AG09319 (cell line): ENCODE data around the gene METRN.

Experiments
- DNase-seq: peaks from one replicate; pipeline ENCODE4 v3.0.0-alpha.2; 2010; ENCODE audit warnings: low read depth; ENCODE audit errors: extremely low read depth
- TF ChIP-seq, protein P1 (sequence below): IDR thresholded peaks from 2 replicates; pipeline ENCODE4 v1.5.1; 2011; ENCODE audit warnings: low read depth, mild to moderate bottlenecking, inconsistent platforms, low read length, moderate library complexity

METRN gene

GRCh38 chr16:683396-684070 lies 31.4 kb upstream of the METRN start:
- TF ChIP-seq, protein P1, sequence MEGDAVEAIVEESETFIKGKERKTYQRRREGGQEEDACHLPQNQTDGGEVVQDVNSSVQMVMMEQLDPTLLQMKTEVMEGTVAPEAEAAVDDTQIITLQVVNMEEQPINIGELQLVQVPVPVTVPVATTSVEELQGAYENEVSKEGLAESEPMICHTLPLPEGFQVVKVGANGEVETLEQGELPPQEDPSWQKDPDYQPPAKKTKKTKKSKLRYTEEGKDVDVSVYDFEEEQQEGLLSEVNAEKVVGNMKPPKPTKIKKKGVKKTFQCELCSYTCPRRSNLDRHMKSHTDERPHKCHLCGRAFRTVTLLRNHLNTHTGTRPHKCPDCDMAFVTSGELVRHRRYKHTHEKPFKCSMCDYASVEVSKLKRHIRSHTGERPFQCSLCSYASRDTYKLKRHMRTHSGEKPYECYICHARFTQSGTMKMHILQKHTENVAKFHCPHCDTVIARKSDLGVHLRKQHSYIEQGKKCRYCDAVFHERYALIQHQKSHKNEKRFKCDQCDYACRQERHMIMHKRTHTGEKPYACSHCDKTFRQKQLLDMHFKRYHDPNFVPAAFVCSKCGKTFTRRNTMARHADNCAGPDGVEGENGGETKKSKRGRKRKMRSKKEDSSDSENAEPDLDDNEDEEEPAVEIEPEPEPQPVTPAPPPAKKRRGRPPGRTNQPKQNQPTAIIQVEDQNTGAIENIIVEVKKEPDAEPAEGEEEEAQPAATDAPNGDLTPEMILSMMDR, result no peak
- DNase-seq, result no peak

DNA sequence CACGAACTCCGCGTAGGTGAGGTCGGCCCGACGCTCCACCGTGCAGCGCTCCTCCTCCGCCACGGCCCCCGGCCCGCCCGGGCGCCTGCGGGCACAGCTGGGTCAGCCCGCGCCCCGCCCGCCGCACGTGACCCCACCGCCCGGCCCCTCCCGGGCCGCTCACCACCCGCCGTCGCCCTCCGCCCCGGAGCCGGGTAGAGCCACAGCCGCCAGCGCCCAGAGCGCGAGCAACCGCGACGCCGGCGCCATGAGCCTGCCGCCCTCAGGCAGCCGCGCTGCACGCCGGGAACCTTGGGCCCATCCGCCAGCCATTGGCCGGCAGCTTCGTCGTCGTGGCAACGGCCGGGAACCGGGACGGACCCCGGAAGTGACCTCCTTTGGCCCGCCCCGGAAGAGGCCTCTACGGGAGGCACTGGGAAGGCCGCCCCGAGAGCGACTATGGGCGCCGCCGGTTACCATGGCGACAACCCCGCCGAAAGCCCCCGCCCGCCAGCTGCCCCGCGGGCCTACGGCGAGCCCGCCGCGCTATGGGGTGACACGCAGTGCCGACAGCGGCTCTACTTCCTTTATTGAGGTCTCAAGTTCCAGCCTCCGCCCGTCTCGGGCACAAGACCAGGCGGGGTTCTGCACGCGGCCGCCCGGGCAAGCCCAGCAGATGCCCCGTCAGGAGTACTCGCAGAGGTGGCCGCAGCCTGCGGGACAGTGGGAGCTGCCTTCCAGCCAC lies 30.7 kb upstream of the METRN start, which contains the start of gene JMJD8:
Gene JMJD8 (minus strand): TSS at position 264 of the 724 bp plus-strand sequence. CDS start 15 bp downstream, at position 249.
- TF ChIP-seq, protein P1, result no peak
- peak; percentile 84 for DNase-seq

GRCh38 chr16:684961-685696 lies 29.8 kb upstream of the METRN start:
- no peak for DNase-seq
- TF ChIP-seq, protein P1, result no peak

GRCh38 chr16:685967-686366 lies 29.0 kb upstream of the METRN start:
- TF ChIP-seq, protein P1, result peak; percentile 35
- DNase-seq, result no peak

GRCh38 chr16:686459-687260 lies 28.3 kb upstream of the METRN start:
- no peak for DNase-seq
- TF ChIP-seq, protein P1, result no peak

DNA sequence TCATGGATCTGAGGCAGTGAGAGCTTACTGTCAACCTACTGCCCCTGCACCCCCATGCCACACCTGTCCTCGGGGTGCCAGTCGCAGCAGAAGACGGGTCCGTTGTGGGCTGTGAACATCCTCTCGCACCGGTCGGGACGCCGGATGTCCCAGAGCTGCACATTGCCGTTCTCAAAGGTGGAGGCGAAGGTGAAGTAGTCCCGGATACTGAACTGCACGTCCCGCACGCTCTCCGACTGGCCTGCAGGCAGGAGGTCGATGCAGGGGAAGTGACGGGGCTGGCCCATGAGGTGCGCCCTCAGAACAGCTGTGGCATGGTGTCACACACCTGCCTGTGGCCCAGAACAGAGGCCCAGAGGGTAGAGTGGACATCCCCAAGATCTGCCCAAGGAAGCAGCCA lies 27.4 kb upstream of the METRN start:
- DNase-seq, result no peak
- TF ChIP-seq, protein P1, result no peak
